IPS-15b (cell line): Measurements from ENCODE around the gene GPR45.
"Not testable (repeated sequence)": the region's sequence is repeated elsewhere in the genome, so short reads cannot be mapped to it uniquely, and the experiment has no call there.

Source experiments
- H3K27me3 ChIP-seq: one replicate; pipeline ENCODE4 v1.6.1; 2013; ENCODE audit warnings: low read length; ENCODE audit not compliant: control insufficient read depth, insufficient read depth
- H3K36me3 ChIP-seq: one replicate; pipeline ENCODE4 v1.6.1; 2013; ENCODE audit warnings: low read length; ENCODE audit not compliant: control insufficient read depth, insufficient read depth
- H3K4me1 ChIP-seq: one replicate; pipeline ENCODE4 v1.6.1; 2013; ENCODE audit warnings: mild to moderate bottlenecking, low read length; ENCODE audit not compliant: control insufficient read depth, insufficient read depth
- H3K4me3 ChIP-seq: one replicate; pipeline ENCODE4 v1.5.1; 2013; ENCODE audit warnings: low read depth, low read length
- H3K9ac ChIP-seq: one replicate; pipeline ENCODE4 v1.6.1; 2013; ENCODE audit warnings: low read depth, mild to moderate bottlenecking, low read length
- H3K9me3 ChIP-seq: one replicate; pipeline ENCODE4 v1.6.1; 2013; ENCODE audit warnings: mild to moderate bottlenecking, low read length; ENCODE audit not compliant: control insufficient read depth, insufficient read depth

GPR45 gene

GRCh38 chr2:105239924-105240323 lies 1.6 kb upstream of the GPR45 start:
- H3K9ac ChIP-seq = no peak overlapping the region
- no peaks in the 10 kb centered on the region for H3K36me3 ChIP-seq
- H3K4me3 ChIP-seq = no peak overlapping the region
- H3K9me3 ChIP-seq = no peaks in the 10 kb centered on the region
- H3K4me1 ChIP-seq = no peaks in the 10 kb centered on the region
- peaks cover 18% of the 10 kb centered on the region for H3K27me3 ChIP-seq

GRCh38 chr2:105242286-105242993 lies 897 bp downstream of the GPR45 start:
- Histone ChIP-seq H3K27me3 (peaks cover 9% of the 10 kb centered on the region), H3K36me3 (no peaks in the 10 kb centered on the region), H3K4me3 (no peak overlapping the region), H3K4me1 (no peaks in the 10 kb centered on the region), H3K9me3 (no peaks in the 10 kb centered on the region), H3K9ac (no peak overlapping the region)

GRCh38 chr2:105243961-105244360 lies 2.4 kb downstream of the GPR45 start:
- H3K36me3 ChIP-seq = no peaks in the 10 kb centered on the region
- H3K9me3 ChIP-seq = no peaks in the 10 kb centered on the region
- peaks cover 3% of the 10 kb centered on the region for H3K27me3 ChIP-seq
- no peak overlapping the region for H3K4me3 ChIP-seq
- no peak overlapping the region for H3K9ac ChIP-seq
- H3K4me1 ChIP-seq = no peaks in the 10 kb centered on the region

GRCh38 chr2:105244451-105244850 lies 2.9 kb downstream of the GPR45 start:
- Histone ChIP-seq H3K4me1 (no peaks in the 10 kb centered on the region), H3K36me3 (no peaks in the 10 kb centered on the region), H3K27me3 (no peaks in the 10 kb centered on the region), H3K9me3 (no peaks in the 10 kb centered on the region), H3K9ac (no peak overlapping the region), H3K4me3 (no peak overlapping the region)

GRCh38 chr2:105248316-105249070 lies 7.0 kb downstream of the GPR45 start:
- no peaks in the 10 kb centered on the region for H3K9me3 ChIP-seq
- no peak overlapping the region for H3K4me3 ChIP-seq
- no peaks in the 10 kb centered on the region for H3K4me1 ChIP-seq
- no peak overlapping the region for H3K9ac ChIP-seq
- H3K27me3 ChIP-seq = no peaks in the 10 kb centered on the region
- no peaks in the 10 kb centered on the region for H3K36me3 ChIP-seq

GRCh38 chr2:105249181-105249580 lies 7.6 kb downstream of the GPR45 start:
- Histone ChIP-seq H3K9ac (no peak overlapping the region), H3K9me3 (no peaks in the 10 kb centered on the region), H3K36me3 (no peaks in the 10 kb centered on the region), H3K27me3 (no peaks in the 10 kb centered on the region), H3K4me3 (no peak overlapping the region), H3K4me1 (no peaks in the 10 kb centered on the region)

GRCh38 chr2:105249891-105250290 lies 8.3 kb downstream of the GPR45 start:
- no peak overlapping the region for H3K4me3 ChIP-seq
- no peak overlapping the region for H3K9ac ChIP-seq
- H3K36me3 ChIP-seq = no peaks in the 10 kb centered on the region

GRCh38 chr2:105251016-105251648 lies 9.6 kb downstream of the GPR45 start:
- H3K9me3 ChIP-seq, H3K4me3 ChIP-seq, H3K4me1 ChIP-seq, H3K36me3 ChIP-seq, H3K9ac ChIP-seq, H3K27me3 ChIP-seq: not testable (repeated sequence)

More at GRCh38 chr2:105249891-105250290, 8.3 kb downstream of the GPR45 start:
- Histone ChIP-seq H3K9me3 (no peaks in the 10 kb centered on the region), H3K27me3 (no peaks in the 10 kb centered on the region), H3K4me1 (no peaks in the 10 kb centered on the region)

- Histone ChIP-seq H3K36me3 (no peaks in the 10 kb centered on the region), H3K4me3 (no peak overlapping the region), H3K9me3 (no peaks in the 10 kb centered on the region), H3K4me1 (no peaks in the 10 kb centered on the region), H3K9ac (no peak overlapping the region), H3K27me3 (no peaks in the 10 kb centered on the region)
Observed at GRCh38 chr2:105252271-105252670, 10.7 kb downstream of the GPR45 start.

GRCh38 chr2:105254531-105255210 lies 13.1 kb downstream of the GPR45 start:
- no peak overlapping the region for H3K4me3 ChIP-seq
- no peak overlapping the region for H3K9ac ChIP-seq
- no peaks in the 10 kb centered on the region for H3K36me3 ChIP-seq
- no peaks in the 10 kb centered on the region for H3K9me3 ChIP-seq
- no peaks in the 10 kb centered on the region for H3K4me1 ChIP-seq
- H3K27me3 ChIP-seq = no peaks in the 10 kb centered on the region

GRCh38 chr2:105255979-105256378 lies 14.4 kb downstream of the GPR45 start:
- no peaks in the 10 kb centered on the region for H3K27me3 ChIP-seq
- no peaks in the 10 kb centered on the region for H3K4me1 ChIP-seq
- no peaks in the 10 kb centered on the region for H3K9me3 ChIP-seq
- H3K4me3 ChIP-seq = no peak overlapping the region
- no peak overlapping the region for H3K9ac ChIP-seq
- H3K36me3 ChIP-seq = no peaks in the 10 kb centered on the region
